KMS-11 (cell line): ENCODE data around the gene PTGDR2.

Source experiments
- H2AFZ ChIP-seq: fragments of 200-600 bp; sonication (generic); 2 replicates; pipeline ENCODE4 v1.6.1; 2016; ENCODE audit warnings: antibody characterized with exemption, mixed run types, low read depth
- H3K27ac ChIP-seq: fragments of 200-600 bp; sonication (generic); 2 replicates; pipeline ENCODE4 v1.6.1; 2016; ENCODE audit warnings: mild to moderate bottlenecking, mixed run types
- H3K27me3 ChIP-seq: fragments of 200-600 bp; sonication (generic); 2 replicates; pipeline ENCODE4 v1.6.1; 2017; ENCODE audit warnings: mild to moderate bottlenecking, low read depth, mixed run types, moderate library complexity; ENCODE audit not compliant: insufficient read depth
- H3K36me3 ChIP-seq: fragments of 200-600 bp; sonication (generic); 2 replicates; pipeline ENCODE4 v1.6.1; 2017; ENCODE audit warnings: mild to moderate bottlenecking, mixed run types; ENCODE audit not compliant: insufficient read depth
- H3K4me1 ChIP-seq: fragments of 200-600 bp; sonication (generic); 2 replicates; pipeline ENCODE4 v1.6.1; 2016; ENCODE audit warnings: mild to moderate bottlenecking, low read depth, mixed run types; ENCODE audit not compliant: poor library complexity, severe bottlenecking
- H3K4me2 ChIP-seq: fragments of 200-600 bp; sonication (generic); 2 replicates; pipeline ENCODE4 v1.7.0; 2016; ENCODE audit warnings: mild to moderate bottlenecking, mixed run types
- H3K4me3 ChIP-seq: fragments of 200-600 bp; sonication (generic); IDR thresholded peaks from 2 replicates; pipeline ENCODE4 v1.6.1; 2017; ENCODE audit warnings: low read depth, low read length, mixed read lengths; ENCODE audit not compliant: insufficient read depth
- H3K79me2 ChIP-seq: fragments of 200-600 bp; sonication (generic); 2 replicates; pipeline ENCODE4 v1.6.1; 2016; ENCODE audit warnings: low read depth, mixed run types; ENCODE audit not compliant: insufficient read depth
- H3K9ac ChIP-seq: fragments of 200-600 bp; sonication (generic); 2 replicates; pipeline ENCODE4 v1.6.1; 2016; ENCODE audit warnings: mild to moderate bottlenecking, mixed run types
- H4K20me1 ChIP-seq: fragments of 200-600 bp; sonication (generic); 2 replicates; pipeline ENCODE4 v1.6.1; 2016; ENCODE audit warnings: mild to moderate bottlenecking, mixed run types; ENCODE audit not compliant: insufficient read depth
- CTCF ChIP-seq: fragments of 200-600 bp; sonication (generic); conservative IDR thresholded peaks from 2 replicates; pipeline ENCODE4 v1.6.1; 2017; ENCODE audit warnings: low read depth, mild to moderate bottlenecking, antibody characterized with exemption, low read length, moderate library complexity, mixed read lengths

Gene PTGDR2

DNA sequence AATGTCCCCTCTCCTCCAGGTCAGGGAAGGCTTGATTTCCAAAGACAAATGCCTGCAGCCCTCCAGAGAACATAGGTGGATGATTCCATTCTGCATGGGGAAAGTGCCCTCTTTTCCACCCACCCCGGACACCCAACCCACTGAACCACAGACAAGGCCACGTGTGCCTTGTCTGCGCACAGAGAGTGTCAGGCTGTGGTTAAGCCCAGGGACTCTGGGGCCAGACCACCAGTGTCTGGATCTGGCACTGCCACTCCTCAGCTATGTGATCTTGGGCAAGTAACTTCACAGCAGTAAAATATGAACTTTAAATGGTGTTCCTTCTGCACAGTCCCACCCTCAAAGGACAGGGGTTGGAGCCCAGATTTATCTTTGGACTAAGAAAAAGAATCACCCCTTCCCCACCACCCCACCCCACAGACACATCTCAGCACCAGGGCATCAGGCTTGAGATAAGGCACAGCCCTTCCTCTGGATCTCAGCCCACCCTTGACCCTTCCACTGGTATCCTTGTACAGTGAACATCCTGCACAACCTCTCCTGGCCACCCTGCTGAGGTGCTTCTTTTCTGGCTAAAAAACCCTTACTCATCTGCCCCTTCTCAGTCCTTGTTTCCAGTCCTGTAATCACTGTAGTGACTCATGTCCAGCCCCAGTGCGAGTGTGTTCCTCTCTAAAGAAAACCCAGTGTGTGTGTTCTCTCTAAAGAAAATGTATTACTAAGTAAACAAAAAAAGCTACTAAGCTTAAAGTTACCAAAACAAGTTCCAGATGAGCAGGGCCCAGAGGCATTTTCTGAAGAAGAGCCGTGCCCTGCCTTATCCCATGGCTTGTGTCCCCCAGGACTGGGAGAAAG lies 1.9 kb upstream of the PTGDR2 start:
- H3K4me1 ChIP-seq = no peaks in the 10 kb centered on the region
- H4K20me1 ChIP-seq = no peaks in the 10 kb centered on the region
- no peak overlapping the region for H3K27ac ChIP-seq
- no peaks in the 10 kb centered on the region for H3K27me3 ChIP-seq
- no peaks in the 10 kb centered on the region for H3K36me3 ChIP-seq
- H3K4me3 ChIP-seq = no peak overlapping the region
- H3K9ac ChIP-seq = no peak overlapping the region
- H2AFZ ChIP-seq = no peak overlapping the region
- no peak for TF ChIP-seq CTCF
- no peaks in the 10 kb centered on the region for H3K79me2 ChIP-seq
- H3K4me2 ChIP-seq = no peak overlapping the region

DNA sequence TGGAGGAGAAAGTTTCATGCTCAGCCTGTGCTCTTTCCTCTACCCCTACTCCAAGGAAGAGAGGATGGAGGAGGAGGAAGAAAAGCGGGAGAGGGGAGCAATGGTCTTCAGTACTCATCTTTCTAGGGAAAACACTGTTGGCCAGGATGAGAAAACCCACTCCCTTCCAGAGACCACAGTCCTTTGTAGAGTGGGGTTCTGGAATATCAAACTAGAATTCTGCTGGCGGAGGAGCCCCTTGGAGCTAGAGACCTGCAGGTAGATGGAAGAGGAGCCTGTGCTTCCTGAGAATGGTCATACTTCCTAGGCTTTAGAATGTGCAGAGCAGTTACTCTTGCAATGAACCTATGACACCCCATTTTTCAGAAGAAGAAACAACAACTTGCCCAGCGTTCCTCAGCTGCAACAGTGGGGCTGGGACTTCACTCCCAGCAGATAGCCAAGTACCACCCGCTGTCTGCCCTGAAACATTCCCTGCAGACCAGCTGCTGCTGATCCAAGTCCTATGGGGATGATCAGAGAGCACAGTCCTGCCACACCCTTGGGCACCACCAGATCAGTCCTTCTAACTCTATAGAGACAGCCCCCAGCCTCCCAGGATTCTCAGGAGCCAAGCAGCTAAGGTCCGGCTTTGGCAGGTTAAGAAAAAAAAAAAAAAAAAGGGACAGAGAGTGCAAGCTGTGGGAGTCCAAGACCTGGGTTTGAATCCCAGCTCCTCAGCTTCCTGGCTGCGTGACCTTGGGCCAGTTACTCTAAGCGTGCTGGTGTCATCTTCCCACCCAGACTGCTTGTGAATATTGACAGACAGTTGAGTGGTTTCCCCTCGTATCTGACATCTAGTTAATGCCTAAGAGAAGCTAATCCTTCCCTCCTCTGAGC lies 664 bp downstream of the PTGDR2 start:
- Histone ChIP-seq H3K36me3 (peaks cover 6% of the 10 kb centered on the region; the same call in 1 of the 2 replicates), H3K4me1 (no peaks in the 10 kb centered on the region), H3K27me3 (no peaks in the 10 kb centered on the region), H3K4me2 (no peak overlapping the region), H3K4me3 (no peak overlapping the region), H3K79me2 (no peaks in the 10 kb centered on the region), H3K27ac (no peak overlapping the region), H4K20me1 (no peaks in the 10 kb centered on the region), H2AFZ (no peak overlapping the region), H3K9ac (no peak overlapping the region)
- TF ChIP-seq CTCF = no peak

DNA sequence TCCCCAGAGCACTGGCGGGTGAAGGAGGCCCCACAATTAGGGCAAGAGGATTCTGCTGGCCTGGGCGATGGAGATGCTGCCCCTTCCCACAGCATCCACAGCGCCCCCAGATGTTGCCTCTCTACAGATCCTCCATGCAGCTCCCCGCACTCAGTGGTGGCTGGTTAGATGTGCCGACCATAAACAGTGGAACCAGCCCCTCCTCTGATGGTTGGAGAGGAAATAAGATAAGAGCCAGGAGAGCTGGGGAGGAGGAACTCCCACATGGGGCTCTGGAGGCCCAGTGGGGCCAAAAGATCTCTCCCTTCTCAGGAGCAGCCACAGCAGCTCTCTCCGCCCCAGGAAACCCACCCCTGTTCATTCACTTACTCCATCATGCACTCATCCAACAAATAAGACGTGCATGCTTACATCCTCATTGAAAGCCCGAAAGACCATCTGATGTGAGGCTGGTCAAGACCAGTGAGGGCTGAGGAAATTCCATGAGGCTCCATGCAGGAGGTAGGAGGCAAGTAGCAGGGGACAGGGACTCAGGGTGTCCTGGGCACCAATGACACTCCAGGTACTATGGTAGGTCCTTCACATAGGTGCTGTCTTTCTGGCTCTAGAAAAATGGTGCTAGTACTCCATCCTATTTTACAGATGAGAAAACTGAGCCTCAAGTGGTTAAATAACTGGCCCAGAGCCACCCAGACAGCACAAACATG lies 1.5 kb downstream of the PTGDR2 start:
- Histone ChIP-seq H2AFZ (no peak overlapping the region), H3K27me3 (no peaks in the 10 kb centered on the region), H3K4me3 (no peak overlapping the region), H3K36me3 (peaks cover 6% of the 10 kb centered on the region; the same call in 1 of the 2 replicates), H3K4me2 (no peak overlapping the region), H3K4me1 (no peaks in the 10 kb centered on the region), H3K79me2 (no peaks in the 10 kb centered on the region), H3K27ac (no peak overlapping the region), H4K20me1 (no peaks in the 10 kb centered on the region), H3K9ac (no peak overlapping the region)
- TF ChIP-seq CTCF = no peak
